Activated CD4-positive, CD25-positive, alpha-beta regulatory T cell (primary cell): ENCODE data around the gene SLC8B1.

Experiments used
- DNase-seq, 4 experiments: peaks; one replicate each; lab custom pipeline; 2025; lab: John Stamatoyannopoulos, UW

SLC8B1 gene

GRCh38 chr12:113269257-113269943 is 65.5 kb downstream of the SLC8B1 start:
- DNase-seq, result no peak

GRCh38 chr12:113268621-113269020 is 66.3 kb downstream of the SLC8B1 start:
- no peak for DNase-seq

- DNase-seq, result no peak
Observed at GRCh38 chr12:113268136-113268535, 66.8 kb downstream of the SLC8B1 start.

- no peak for DNase-seq
Observed at GRCh38 chr12:113267621-113268020, 67.3 kb downstream of the SLC8B1 start.

GRCh38 chr12:113266106-113266895 is 68.6 kb downstream of the SLC8B1 start:
- DNase-seq, result no peak

GRCh38 chr12:113263431-113263963 is 71.4 kb downstream of the SLC8B1 start:
- DNase-seq, result no peak

- DNase-seq, result no peak
Observed at GRCh38 chr12:113262710-113263109, 72.2 kb downstream of the SLC8B1 start.

GRCh38 chr12:113261847-113262470 is 73.0 kb downstream of the SLC8B1 start:
- DNase-seq, result no peak

- no peak for DNase-seq
Observed at GRCh38 chr12:113260636-113261300, 74.1 kb downstream of the SLC8B1 start.

- no peak for DNase-seq
Observed at GRCh38 chr12:113260127-113260526, 74.8 kb downstream of the SLC8B1 start.

GRCh38 chr12:113257564-113257963 is 77.3 kb downstream of the SLC8B1 start:
- no peak for DNase-seq

- DNase-seq, result no peak
Observed at GRCh38 chr12:113254298-113254697, 80.6 kb downstream of the SLC8B1 start.

GRCh38 chr12:113253532-113254285 is 81.2 kb downstream of the SLC8B1 start:
- DNase-seq, result no peak

- DNase-seq, result no peak
Observed at GRCh38 chr12:113252494-113252893, 82.4 kb downstream of the SLC8B1 start.

GRCh38 chr12:113251404-113252070 is 83.4 kb downstream of the SLC8B1 start:
- no peak for DNase-seq

- no peak for DNase-seq
Observed at GRCh38 chr12:113250045-113250444, 84.9 kb downstream of the SLC8B1 start.

GRCh38 chr12:113249546-113249945 is 85.4 kb downstream of the SLC8B1 start:
- no peak for DNase-seq

GRCh38 chr12:113248842-113249435 is 86.0 kb downstream of the SLC8B1 start:
- no peak for DNase-seq
